Activated T-helper 1 cell treated with Interleukin-2 at 50 U/mL for 16 hours (primary cell): ENCODE measurements around the gene MYBPC1.
"Not testable (repeated sequence)": the region's sequence is repeated elsewhere in the genome, so short reads cannot be mapped to it uniquely, and the experiment has no call there.

Experiments
- DNase-seq: peaks from one replicate; pipeline ENCODE4 v3.0.0-alpha.2; 2020; ENCODE audit warnings: low read depth

MYBPC1 gene

GRCh38 chr12:101654442-101654841, 59.7 kb downstream of the MYBPC1 start:
- DNase-seq = no peak

- no peak for DNase-seq
These were observed 60.6 kb downstream of the MYBPC1 start for GRCh38 chr12:101655393-101655792.

- not testable (repeated sequence) for DNase-seq
These were observed 65.9 kb downstream of the MYBPC1 start for GRCh38 chr12:101660662-101661061.

GRCh38 chr12:101663298-101663697, 68.5 kb downstream of the MYBPC1 start:
- DNase-seq = no peak

- no peak for DNase-seq
These were observed 70.2 kb downstream of the MYBPC1 start for GRCh38 chr12:101664992-101665391.

- DNase-seq = no peak
These were observed 71.4 kb downstream of the MYBPC1 start for GRCh38 chr12:101666052-101666728.

- DNase-seq = no peak
These were observed 72.8 kb downstream of the MYBPC1 start for GRCh38 chr12:101667591-101667990.

GRCh38 chr12:101670007-101670671, 75.4 kb downstream of the MYBPC1 start:
- DNase-seq = no peak

GRCh38 chr12:101671157-101671791, 76.5 kb downstream of the MYBPC1 start:
- no peak for DNase-seq

- DNase-seq = no peak
These were observed 77.1 kb downstream of the MYBPC1 start for GRCh38 chr12:101671833-101672232.

- DNase-seq = no peak
These were observed 80.8 kb downstream of the MYBPC1 start for GRCh38 chr12:101675555-101675954.

- DNase-seq = not testable (repeated sequence)
These were observed 81.7 kb downstream of the MYBPC1 start for GRCh38 chr12:101676497-101676896.

GRCh38 chr12:101678081-101678480, 83.3 kb downstream of the MYBPC1 start:
- DNase-seq = no peak

GRCh38 chr12:101680240-101680639, 85.5 kb downstream of the MYBPC1 start:
- no peak for DNase-seq

- DNase-seq = no peak
These were observed 85.9 kb downstream of the MYBPC1 start for GRCh38 chr12:101680647-101681046.

- not testable (repeated sequence) for DNase-seq
These were observed 86.9 kb downstream of the MYBPC1 start for GRCh38 chr12:101681627-101682026.

- no peak for DNase-seq
These were observed 90.3 kb downstream of the MYBPC1 start for GRCh38 chr12:101685092-101685491.

GRCh38 chr12:101686176-101686575, 91.4 kb downstream of the MYBPC1 start:
- DNase-seq = no peak

- DNase-seq = no peak
These were observed 95.8 kb downstream of the MYBPC1 start for GRCh38 chr12:101690544-101691098.

GRCh38 chr12:101691503-101692096, 96.8 kb downstream of the MYBPC1 start:
- DNase-seq = no peak

- no peak for DNase-seq
These were observed 99.6 kb downstream of the MYBPC1 start for GRCh38 chr12:101694297-101694848.

GRCh38 chr12:101694986-101695385, 100.2 kb downstream of the MYBPC1 start:
- no peak for DNase-seq
